LoVo (cell line): ENCODE results near the gene SPOP.
"Not testable (repeated sequence)": the region's sequence is repeated elsewhere in the genome, so short reads cannot be mapped to it uniquely, and the experiment has no call there.

Experiments used
- DNase-seq: peaks from one replicate; pipeline ENCODE4 v3.0.0-alpha.2; 2016; ENCODE audit warnings: low spot score

SPOP gene

DNA sequence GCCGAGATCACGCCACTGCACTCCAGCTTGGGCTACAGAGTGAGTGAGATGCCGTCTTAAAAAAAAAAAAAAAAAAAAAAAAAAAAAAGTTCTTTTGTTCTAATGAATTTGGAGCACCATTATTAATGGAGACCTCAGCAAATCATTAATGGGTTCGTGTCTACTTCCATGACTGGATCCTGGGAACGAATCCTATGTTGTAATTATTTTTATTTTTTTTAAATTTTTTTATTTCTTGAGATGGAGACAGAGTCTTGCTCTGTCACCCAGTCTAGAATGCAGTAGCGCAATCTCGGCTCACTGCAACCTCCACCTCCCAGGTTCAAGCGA, 30.7 kb downstream of the SPOP start:
- no peak for DNase-seq

DNA sequence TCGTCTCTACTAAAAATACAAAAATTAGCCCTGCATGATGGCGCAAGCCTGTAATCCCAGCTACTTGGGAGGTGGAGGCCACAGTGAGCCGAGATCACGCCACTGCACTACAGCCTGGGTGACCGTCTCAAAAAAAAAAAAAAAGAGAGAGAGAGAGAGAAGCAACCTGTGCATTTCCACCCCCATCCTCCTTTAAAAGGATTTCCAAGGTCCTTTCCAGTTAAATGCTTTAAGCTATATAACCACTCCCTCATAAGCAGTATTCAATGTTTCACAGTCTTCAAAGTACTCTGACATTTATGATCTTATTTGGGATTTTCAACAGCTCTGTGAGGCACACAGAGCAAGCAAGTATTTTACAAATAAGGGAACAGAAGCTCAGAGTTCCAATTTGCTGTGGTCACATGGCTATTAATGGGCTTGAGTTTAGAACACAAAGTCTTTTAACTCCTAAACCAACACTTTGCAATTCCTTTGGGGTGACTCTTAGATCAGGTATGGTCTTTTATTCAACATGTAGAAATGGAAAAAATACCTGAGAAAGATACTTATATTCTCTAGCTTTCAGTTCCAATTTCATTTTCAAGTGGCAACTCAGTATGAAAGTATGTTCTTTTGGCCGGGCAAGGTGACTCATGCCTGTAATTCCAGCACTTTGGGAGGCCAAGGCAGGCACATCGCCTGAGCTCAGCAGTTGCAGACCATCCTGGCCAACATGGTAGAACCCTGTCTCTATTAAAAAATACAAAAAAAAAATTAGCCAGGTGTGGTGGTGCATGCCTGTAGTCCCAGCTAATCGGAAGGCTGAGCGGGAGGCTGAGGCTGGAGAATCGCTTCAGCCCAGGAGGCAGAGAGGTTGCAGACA, 31.3 kb downstream of the SPOP start:
- DNase-seq: peak; percentile 39

DNA sequence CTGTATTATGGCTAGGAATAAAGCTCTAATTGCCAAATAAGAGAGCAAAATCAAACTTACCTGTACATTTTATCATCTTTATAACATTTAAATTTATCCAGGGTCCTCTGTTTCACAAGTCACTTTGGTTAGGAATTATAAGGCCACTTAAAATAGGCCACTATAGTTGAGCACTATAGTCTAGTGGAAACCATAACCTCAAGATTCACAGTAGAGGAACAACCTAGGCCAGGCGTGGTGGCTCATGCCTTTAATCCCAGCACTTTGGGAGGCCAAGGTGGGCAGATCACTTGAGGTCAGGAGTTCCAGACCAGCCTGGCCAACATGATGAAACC, 31.9 kb downstream of the SPOP start:
- not testable (repeated sequence) for DNase-seq

GRCh38 chr17:49645654-49646053, 32.2 kb downstream of the SPOP start:
- no peak for DNase-seq

DNA sequence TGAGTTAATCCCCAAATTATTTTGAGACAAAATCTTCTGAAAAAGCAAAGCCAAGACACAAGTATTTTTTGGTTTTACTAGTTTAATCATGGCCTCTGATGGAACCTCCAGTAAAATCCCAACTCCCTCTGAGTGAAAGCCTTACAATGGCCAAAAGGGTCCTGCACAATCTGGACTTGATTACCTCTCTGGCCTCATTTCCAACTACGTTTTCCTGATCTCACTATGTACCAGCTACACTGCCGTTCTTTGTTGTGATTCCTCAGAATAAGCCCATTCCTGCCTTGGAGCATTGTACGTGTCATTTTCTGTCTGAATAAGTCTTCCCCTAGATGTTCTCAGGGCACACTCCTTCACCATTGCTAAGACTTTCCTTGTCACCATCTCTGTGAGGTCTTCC, 37.3 kb downstream of the SPOP start:
- DNase-seq: no peak

DNA sequence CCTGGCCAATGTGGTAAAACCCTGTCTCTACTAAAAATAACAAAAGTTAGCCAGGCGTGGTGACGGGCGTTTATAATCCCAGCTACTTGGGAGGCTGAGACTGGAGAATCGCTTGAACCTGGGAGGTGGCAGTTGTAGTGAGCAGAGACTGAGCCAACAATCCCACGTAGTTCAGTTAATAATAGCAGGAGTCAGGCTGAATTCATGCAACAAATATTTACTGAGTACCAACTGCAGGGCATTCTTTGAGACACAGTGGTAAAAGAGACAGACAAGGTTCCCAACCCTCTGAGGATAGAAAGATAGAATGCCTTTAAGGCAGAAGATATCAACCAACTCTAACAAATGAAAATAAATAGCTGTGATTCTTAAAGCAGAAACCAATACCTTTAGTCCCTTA, 39.1 kb downstream of the SPOP start:
- DNase-seq: no peak

DNA sequence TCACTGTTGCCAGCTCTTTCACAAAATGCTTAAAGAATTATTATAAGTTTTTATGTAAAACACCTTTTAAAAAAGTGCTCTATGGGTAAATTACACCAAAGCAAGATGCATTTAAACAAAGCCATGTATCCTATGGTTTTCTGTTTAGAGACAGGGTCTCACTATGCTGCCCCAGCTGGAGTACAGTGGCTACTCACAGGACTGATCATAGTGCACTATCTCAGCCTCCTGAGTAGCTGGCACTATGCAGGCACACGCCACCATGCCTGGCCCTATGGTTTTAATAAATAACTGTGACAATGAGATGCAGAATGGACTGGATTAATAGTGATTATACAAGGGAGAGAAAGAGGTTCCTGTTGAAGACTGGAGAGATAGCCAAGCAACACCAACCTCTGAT, 40.2 kb downstream of the SPOP start:
- no peak for DNase-seq

DNA sequence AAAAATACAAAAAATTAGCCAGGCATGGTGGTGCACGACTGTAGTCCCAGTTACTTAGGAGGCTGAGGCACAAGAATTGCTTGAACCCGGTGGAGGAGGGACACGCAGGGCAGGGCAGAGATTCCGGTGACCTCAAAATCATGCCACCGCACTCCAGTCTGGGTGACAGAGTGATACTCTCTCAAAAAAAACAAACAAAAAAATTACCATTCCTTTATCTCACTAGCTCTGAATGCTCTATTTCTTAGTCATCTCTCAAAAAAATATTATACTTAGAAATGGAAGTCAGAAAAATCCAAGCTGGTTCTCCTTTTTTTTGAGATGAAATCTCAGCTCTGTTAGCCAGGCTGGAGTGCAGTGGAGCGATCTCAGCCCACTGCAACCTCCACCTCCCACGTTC, 40.8 kb downstream of the SPOP start:
- no peak for DNase-seq

DNA sequence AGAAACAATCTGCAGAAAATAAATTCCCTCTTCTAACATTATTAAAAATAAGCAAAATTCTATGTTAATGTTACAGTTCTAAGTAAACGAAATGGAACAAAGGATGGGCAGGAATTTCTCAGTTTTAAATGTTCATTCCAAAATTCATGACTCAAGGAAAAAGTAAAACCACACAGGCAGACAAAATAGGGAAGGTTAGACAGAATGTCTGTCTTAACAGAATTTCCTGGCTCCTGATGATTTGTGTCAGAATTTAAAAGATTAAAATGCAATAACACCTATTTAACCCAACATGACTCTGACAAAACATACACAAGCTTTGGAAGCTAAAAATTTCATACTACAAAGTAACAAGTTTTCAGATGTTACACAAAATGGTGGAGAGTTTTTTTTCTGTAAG, 42.8 kb downstream of the SPOP start:
- no peak for DNase-seq

DNA sequence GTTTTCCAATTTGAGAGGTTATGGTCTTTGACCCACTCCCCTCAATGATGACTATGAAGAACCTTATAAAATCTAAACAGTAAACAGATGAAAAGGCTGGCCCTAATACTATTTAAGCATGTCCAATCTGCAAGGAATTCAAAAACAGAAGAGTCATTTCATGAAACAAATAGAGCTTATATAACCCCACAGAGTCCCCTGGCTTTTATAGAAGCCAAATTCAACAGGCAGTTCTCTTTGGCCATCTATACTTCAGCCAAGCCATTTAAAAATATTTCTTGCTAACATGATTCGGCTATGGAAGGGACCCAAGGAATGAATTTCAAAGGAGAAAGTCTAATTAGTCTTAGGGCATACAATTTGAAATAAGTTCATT, 43.4 kb downstream of the SPOP start:
- DNase-seq: no peak

DNA sequence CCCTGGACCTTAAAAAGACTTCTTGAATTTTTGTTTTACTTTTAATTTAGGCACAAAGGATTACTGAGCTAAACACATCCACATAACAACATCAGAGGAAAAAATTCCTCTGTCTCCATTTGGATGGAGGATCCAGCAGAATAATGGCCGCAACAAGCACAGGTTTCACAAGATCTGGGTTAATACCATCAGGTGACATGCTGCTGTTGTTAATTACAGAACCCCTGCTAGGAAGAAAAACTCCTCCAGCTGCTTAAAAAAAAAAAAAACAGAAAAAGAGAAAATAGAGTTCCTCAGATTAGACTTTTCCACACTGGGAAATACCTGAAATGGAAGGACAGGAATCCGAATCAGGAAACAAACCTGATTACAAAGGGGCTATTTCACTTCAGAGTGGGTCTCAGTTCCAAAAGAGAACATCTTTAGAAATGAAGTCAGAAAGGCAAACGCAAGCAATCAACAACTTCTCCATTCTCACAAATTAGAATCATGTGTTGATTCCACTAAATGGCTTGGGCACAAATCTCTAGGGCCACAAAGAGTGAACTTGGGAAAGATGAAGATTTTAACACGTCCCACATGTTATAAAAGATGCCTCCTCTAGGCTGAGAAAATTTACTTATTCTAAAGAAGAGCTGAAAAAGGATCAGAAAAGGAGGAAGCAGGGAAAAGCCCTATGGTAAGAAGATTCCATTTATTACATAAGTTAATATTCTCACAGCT, 44.0 kb downstream of the SPOP start:
- DNase-seq: no peak

- no peak for DNase-seq
Measured at GRCh38 chr17:49633250-49633649, 44.6 kb downstream of the SPOP start.

DNA sequence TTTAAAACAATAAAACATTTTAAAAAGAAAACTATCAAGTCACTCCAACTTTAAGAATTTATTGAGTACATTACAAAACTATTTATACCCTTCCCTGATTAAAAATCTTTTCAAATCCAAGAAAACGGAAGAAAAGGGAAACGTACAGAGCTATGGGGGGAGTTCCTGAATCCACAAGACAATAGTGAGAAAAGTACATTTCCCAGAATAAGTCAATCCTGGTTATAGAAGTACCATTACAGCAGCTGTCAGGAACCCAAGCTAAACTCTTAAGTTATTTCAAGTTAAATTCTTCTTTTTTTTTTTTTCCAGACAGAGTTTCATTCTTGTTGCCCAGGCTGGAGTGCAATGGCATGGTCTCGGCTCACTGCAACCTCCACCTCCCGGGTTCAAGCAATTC, 45.7 kb downstream of the SPOP start:
- no peak for DNase-seq

GRCh38 chr17:49631496-49631895, 46.4 kb downstream of the SPOP start:
- no peak for DNase-seq

- DNase-seq: no peak
Measured at GRCh38 chr17:49630113-49630900, 47.6 kb downstream of the SPOP start.

DNA sequence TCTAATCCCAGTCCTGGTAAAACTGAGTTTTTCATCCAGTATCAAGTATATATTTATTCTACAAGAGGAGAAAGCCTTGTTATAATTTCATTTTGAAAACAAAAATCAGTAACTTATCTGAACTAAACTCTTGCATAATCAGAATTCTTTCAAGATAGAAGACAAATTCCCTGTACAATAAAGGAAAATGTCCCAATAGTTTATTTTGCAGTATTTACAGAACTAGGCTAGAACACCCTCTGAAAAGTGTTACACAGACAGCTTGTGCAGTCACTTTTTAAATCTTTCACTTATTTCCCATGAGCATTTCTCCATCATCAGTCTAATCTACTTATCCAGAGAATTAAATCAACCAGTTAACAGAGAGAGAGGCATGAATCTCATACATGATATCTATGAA, 48.5 kb downstream of the SPOP start:
- no peak for DNase-seq

GRCh38 chr17:49624896-49625295, 53.0 kb downstream of the SPOP start:
- no peak for DNase-seq

DNA sequence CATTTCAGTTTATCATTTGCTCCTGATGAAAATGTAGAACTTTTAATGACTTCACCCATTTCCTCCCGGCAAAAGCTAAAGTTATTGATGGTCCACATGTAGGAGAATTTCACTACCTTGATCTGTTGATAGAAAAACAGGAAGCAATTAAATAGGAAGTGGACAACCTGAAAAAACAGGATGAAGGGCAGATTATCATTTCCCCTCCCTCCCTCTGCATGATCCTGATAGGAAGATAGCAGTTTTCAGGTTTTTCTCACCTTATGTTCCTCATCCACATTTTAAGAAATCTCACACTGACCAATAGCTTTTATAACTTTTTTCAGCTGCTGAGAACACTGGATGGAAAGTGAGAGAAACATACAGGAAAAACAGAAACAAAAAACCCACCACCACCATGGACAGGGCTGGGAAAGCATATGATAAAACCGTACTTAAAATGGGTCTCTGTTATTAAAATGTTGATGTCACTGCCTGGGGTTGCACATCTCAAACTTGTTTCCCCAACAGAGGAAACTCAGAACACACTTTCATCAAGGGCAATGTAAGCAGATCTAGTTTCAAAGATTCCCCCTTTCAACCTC, 55.9 kb downstream of the SPOP start:
- DNase-seq: no peak

DNA sequence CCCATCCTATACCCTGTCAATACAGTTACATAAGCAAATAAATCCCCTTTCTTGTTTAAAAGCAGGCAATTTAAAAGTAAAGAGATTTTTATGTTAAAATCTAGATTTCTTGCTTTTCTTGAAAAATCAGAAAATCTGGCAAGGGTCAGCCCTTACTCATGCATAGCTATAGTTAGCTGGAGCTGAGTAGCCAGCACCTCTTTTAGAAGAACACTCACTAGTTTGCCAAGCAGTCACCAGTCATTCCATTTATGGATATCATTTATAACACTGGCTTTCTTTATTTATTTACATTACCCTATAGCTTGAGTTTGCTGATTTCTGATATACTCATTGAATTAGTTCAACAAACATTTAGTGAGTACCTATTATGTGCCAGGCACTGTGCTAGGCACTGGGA, 56.5 kb downstream of the SPOP start:
- no peak for DNase-seq

GRCh38 chr17:49618028-49618611, 59.8 kb downstream of the SPOP start:
- DNase-seq: no peak

GRCh38 chr17:49616601-49617131, 61.2 kb downstream of the SPOP start:
- DNase-seq: no peak

- no peak for DNase-seq
Measured at GRCh38 chr17:49616086-49616485, 61.8 kb downstream of the SPOP start.
